Stimulated activated CD8-positive, alpha-beta memory T cell treated with anti-CD3 and anti-CD28 coated beads, Interleukin-15, amount 100 ng/mL, for 24 hours (primary cell): ENCODE measurements around the gene ARMC12.

ENCODE experiments used
- DNase-seq: peaks from one replicate; pipeline ENCODE4 v3.0.0-alpha.2; 2020; ENCODE audit warnings: low read depth

Gene ARMC12

GRCh38 chr6:35776364-35777215, 39.8 kb downstream of the ARMC12 start, which contains the start of gene CLPSL2:
Gene CLPSL2, plus strand, starts transcription at chr6:35776598. Its CDS starts 21 bp downstream, at chr6:35776619.
- DNase-seq = no peak

- no peak for DNase-seq
Observed at GRCh38 chr6:35777356-35778102, 40.7 kb downstream of the ARMC12 start.

GRCh38 chr6:35778437-35778836, 41.6 kb downstream of the ARMC12 start:
- DNase-seq = no peak

GRCh38 chr6:35780719-35781118, 43.9 kb downstream of the ARMC12 start, which contains the start of gene CLPSL1:
Gene CLPSL1, plus strand, starts transcription at chr6:35781019. Its CDS starts 92 bp downstream, at chr6:35781111.
- no peak for DNase-seq

- no peak for DNase-seq
Observed at GRCh38 chr6:35781290-35781689, 44.5 kb downstream of the ARMC12 start.

- DNase-seq = no peak
Observed at GRCh38 chr6:35782424-35782823, 45.6 kb downstream of the ARMC12 start.

- no peak for DNase-seq
Observed at GRCh38 chr6:35784200-35784599, 47.4 kb downstream of the ARMC12 start.

GRCh38 chr6:35786272-35786671, 49.4 kb downstream of the ARMC12 start:
- no peak for DNase-seq

- DNase-seq = no peak
Observed at GRCh38 chr6:35786810-35787209, 50.0 kb downstream of the ARMC12 start.

GRCh38 chr6:35787266-35788218, 50.7 kb downstream of the ARMC12 start:
- DNase-seq = no peak

GRCh38 chr6:35788423-35788982, 51.7 kb downstream of the ARMC12 start:
- DNase-seq = no peak

GRCh38 chr6:35790683-35791082, 53.9 kb downstream of the ARMC12 start:
- no peak for DNase-seq

GRCh38 chr6:35794536-35795452, 58.0 kb downstream of the ARMC12 start:
- no peak for DNase-seq

- DNase-seq = no peak
Observed at GRCh38 chr6:35795453-35796071, 58.7 kb downstream of the ARMC12 start.

GRCh38 chr6:35796236-35796635, 59.4 kb downstream of the ARMC12 start:
- DNase-seq = no peak

GRCh38 chr6:35797837-35798526, 61.1 kb downstream of the ARMC12 start:
- DNase-seq = no peak
